Thoracic aorta (tissue), 2 donors: ENCODE measurements around the gene KLK15. TPM values are rescaled to one million over a fixed set of nuclear protein-coding genes. Genes with fewer than 3 reads are reported as not detected.

Experiments used
- ATAC-seq: fragments of 150-250 bp; one replicate; pipeline ENCODE4 v1.8.0; 2017; ENCODE audit warnings: low read depth; ENCODE audit not compliant: insufficient number of reproducible peaks, low FRiP score
- DNase-seq: peaks from one replicate; pipeline ENCODE4 v3.0.0-alpha.2; 2020; ENCODE audit warnings: low spot score
- H3K27ac ChIP-seq, 2 donors: fragments of 200-600 bp; sonication (generic); 1 replicate in 1 of 2; 2 replicates in 1 of 2; pipeline ENCODE4 v1.5.1; 2016; ENCODE audit warnings: mild to moderate bottlenecking in 2 of 2, moderate library complexity in 2 of 2
- H3K27me3 ChIP-seq: fragments of 200-600 bp; sonication (generic); replicated peaks from 2 replicates; pipeline ENCODE4 v1.6.0; 2016; ENCODE audit warnings: mild to moderate bottlenecking; ENCODE audit not compliant: insufficient read depth
- H3K36me3 ChIP-seq: fragments of 200-600 bp; sonication (generic); one replicate; pipeline ENCODE4 v1.5.1; 2016
- H3K4me1 ChIP-seq, 2 donors: fragments of 200-600 bp; sonication (generic); 1 replicate in 1 of 2; 2 replicates in 1 of 2; pipeline versions ENCODE4 v1.5.1 to v1.6.0; 2016; ENCODE audit warnings: low read depth in 2 of 2, mild to moderate bottlenecking in 1 of 2; ENCODE audit not compliant: control insufficient read depth in 1 of 2
- H3K4me3 ChIP-seq: fragments of 200-600 bp; sonication (generic); 2 replicates; pipeline ENCODE4 v1.5.1; 2016; ENCODE audit warnings: mild to moderate bottlenecking
- H3K9me3 ChIP-seq: fragments of 200-600 bp; sonication (generic); 2 replicates; pipeline ENCODE4 v1.5.1; 2016
- CTCF ChIP-seq: fragments of 200-600 bp; sonication (generic); IDR thresholded peaks from one replicate; pipeline ENCODE4 v1.5.1; 2019; ENCODE audit warnings: antibody characterized with exemption
- total RNA-seq, 2 donors: library from RNA; depleted of rRNA; stranded (reverse); fragments of >200 nt; gene quantifications; one replicate each; pipeline versions ENCODE4 v1.1.0 to v1.2.3, GENCODE V29; 2016

Gene KLK15
- total RNA-seq, 2 donors from 2014 or later: not detected

GRCh38 chr19:50843701-50844221 lies 10.4 kb upstream of the KLK15 start:
- no peaks in the 10 kb centered on the region for H3K27me3 ChIP-seq
- no peaks in the 10 kb centered on the region for H3K36me3 ChIP-seq
- H3K9me3 ChIP-seq: no peaks in the 10 kb centered on the region
- no peak for TF ChIP-seq CTCF
- H3K4me1 ChIP-seq: no peaks in the 10 kb centered on the region
- ATAC-seq: no peak
- no peak for DNase-seq
- H3K4me3 ChIP-seq: no peak overlapping the region
- no peak overlapping the region for H3K27ac ChIP-seq

GRCh38 chr19:50843205-50843604 lies 9.8 kb upstream of the KLK15 start:
- H3K4me3 ChIP-seq: no peak overlapping the region
- TF ChIP-seq CTCF: no peak
- no peaks in the 10 kb centered on the region for H3K9me3 ChIP-seq
- no peaks in the 10 kb centered on the region for H3K36me3 ChIP-seq
- H3K27me3 ChIP-seq: no peaks in the 10 kb centered on the region
- H3K4me1 ChIP-seq: no peaks in the 10 kb centered on the region
- H3K27ac ChIP-seq: no peak overlapping the region
- DNase-seq (no peak), ATAC-seq (no peak)

- ATAC-seq: no peak
- no peaks in the 10 kb centered on the region for H3K9me3 ChIP-seq
- no peak for TF ChIP-seq CTCF
These were observed 8.8 kb upstream of the KLK15 start for GRCh38 chr19:50842130-50842529.

GRCh38 chr19:50839712-50840655 lies 6.6 kb upstream of the KLK15 start:
- Histone ChIP-seq H3K36me3 (no peaks in the 10 kb centered on the region), H3K4me1 (peaks cover 6% of the 10 kb centered on the region in 2 donors), H3K27ac (no peak overlapping the region), H3K4me3 (no peak overlapping the region), H3K27me3 (no peaks in the 10 kb centered on the region), H3K9me3 (no peaks in the 10 kb centered on the region)
- no peak for DNase-seq
- no peak for ATAC-seq
- no peak for TF ChIP-seq CTCF

More at GRCh38 chr19:50842130-50842529, 8.8 kb upstream of the KLK15 start:
- Histone ChIP-seq H3K27ac (no peak overlapping the region), H3K4me3 (no peak overlapping the region), H3K27me3 (no peaks in the 10 kb centered on the region), H3K36me3 (no peaks in the 10 kb centered on the region), H3K4me1 (no peaks in the 10 kb centered on the region)
- no peak for DNase-seq

GRCh38 chr19:50838239-50838638 lies 4.9 kb upstream of the KLK15 start:
- Histone ChIP-seq H3K9me3 (no peaks in the 10 kb centered on the region), H3K36me3 (no peaks in the 10 kb centered on the region), H3K4me3 (no peak overlapping the region), H3K27me3 (no peaks in the 10 kb centered on the region), H3K4me1 (peaks cover 6% of the 10 kb centered on the region in 2 donors), H3K27ac (no peak overlapping the region)
- ATAC-seq (no peak), DNase-seq (no peak)
- TF ChIP-seq CTCF: no peak
